Measurements from ENCODE around the gene CEP72. TPM values are rescaled to one million over a fixed set of nuclear protein-coding genes. Genes with fewer than 3 reads are reported as not detected.
"Not testable (repeated sequence)": the region's sequence is repeated elsewhere in the genome, so short reads cannot be mapped to it uniquely, and the experiment has no call there.

The CEP72 gene
- total RNA-seq, 1 donor from 2014 or later, result 17.2 TPM

DNA sequence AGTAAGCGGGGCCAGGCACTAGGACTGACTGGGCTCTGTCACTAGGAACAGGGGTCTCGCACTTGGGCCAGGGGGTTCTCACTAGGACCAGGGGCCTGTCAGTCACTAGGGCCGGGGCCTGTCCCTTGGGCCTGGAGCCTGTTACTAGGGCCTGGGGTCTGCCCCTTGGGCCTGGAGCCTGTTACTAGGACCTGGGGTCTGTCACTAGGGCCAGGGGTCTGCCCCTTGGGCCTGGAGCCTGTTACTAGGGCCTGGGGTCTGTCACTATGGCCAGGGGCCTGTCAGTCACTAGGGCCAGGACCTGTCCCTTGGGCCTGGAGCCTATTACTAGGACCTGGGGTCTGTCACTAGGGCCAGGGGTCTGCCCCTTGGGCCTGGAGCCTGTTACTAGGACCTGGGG lies 70.1 kb downstream of the CEP72 start:
- H3K4me1 Mint-ChIP-seq, H3K4me3 Mint-ChIP-seq, H3K9me3 Mint-ChIP-seq: not testable (repeated sequence)

DNA sequence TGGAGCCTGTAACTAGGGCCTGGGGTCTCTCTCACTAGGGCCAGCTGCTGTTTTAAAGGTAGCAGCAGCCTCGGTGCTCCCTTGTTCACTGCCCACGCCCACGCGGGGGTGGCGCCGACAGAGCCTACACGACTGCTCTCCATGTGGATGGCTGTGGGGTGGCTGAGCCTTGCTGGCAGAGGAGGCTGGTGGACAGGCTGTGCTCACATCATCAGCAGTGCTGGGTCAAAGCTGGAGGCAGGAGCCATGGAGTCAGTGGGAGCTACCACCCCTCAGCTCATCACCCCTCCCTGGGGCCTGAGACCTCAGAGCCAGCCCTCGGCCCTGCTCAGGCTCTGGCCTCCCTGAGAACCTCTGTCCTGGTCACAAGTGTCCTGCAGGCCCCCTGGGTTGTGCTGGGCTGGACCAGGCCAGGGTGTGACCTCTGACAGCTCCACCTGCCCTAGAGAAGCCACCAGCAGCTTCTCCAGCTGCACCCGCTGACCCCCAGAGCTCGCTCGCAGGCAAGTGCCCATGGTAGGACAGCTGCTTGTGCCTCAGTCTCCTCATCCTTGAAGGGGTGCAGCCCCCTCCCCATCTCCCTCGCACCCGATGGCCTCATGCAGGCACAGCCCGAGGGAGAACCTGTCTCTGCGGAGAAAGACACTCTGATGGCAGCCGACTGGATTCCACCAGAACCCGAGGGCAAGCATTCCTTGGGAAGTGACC lies 70.7 kb downstream of the CEP72 start:
- not testable (repeated sequence) for H3K4me1 Mint-ChIP-seq; H3K27me3 Mint-ChIP-seq (ENCODE audit: insufficient read depth, low read depth); H3K9me3 Mint-ChIP-seq; H3K27me3 ChIP-seq; H3K4me2 ChIP-seq; H3K36me3 ChIP-seq; H4K20me1 ChIP-seq (ENCODE audit: low read depth); H3F3A ChIP-seq (ENCODE audit: low read depth); H3K27ac ChIP-seq; H3K4me3 Mint-ChIP-seq; DNase-seq (ENCODE audit: low spot score); H3K79me2 ChIP-seq (ENCODE audit: low read depth); H3K36me3 Mint-ChIP-seq; H3K9ac ChIP-seq; H3K4me1 ChIP-seq; H2AFZ ChIP-seq (replicated peaks); H3K9me3 ChIP-seq (ENCODE audit: low read depth); H3K4me3 ChIP-seq
- peak overlapping the region; percentile 72 for H3K27ac Mint-ChIP-seq

More for the DNA sequence above, 70.1 kb downstream of the CEP72 start:
- not testable (repeated sequence) for H3K4me2 ChIP-seq; H3K27ac Mint-ChIP-seq; H3K27me3 ChIP-seq; H3K27me3 Mint-ChIP-seq (ENCODE audit: insufficient read depth, low read depth); H3K9me3 ChIP-seq (ENCODE audit: low read depth); H3F3A ChIP-seq (ENCODE audit: low read depth); DNase-seq (ENCODE audit: low spot score); H3K4me1 ChIP-seq; H3K79me2 ChIP-seq (ENCODE audit: low read depth); H3K27ac ChIP-seq; H3K36me3 Mint-ChIP-seq; H3K36me3 ChIP-seq; H3K4me3 ChIP-seq; H4K20me1 ChIP-seq (ENCODE audit: low read depth); H3K9ac ChIP-seq; H2AFZ ChIP-seq (replicated peaks)

DNA sequence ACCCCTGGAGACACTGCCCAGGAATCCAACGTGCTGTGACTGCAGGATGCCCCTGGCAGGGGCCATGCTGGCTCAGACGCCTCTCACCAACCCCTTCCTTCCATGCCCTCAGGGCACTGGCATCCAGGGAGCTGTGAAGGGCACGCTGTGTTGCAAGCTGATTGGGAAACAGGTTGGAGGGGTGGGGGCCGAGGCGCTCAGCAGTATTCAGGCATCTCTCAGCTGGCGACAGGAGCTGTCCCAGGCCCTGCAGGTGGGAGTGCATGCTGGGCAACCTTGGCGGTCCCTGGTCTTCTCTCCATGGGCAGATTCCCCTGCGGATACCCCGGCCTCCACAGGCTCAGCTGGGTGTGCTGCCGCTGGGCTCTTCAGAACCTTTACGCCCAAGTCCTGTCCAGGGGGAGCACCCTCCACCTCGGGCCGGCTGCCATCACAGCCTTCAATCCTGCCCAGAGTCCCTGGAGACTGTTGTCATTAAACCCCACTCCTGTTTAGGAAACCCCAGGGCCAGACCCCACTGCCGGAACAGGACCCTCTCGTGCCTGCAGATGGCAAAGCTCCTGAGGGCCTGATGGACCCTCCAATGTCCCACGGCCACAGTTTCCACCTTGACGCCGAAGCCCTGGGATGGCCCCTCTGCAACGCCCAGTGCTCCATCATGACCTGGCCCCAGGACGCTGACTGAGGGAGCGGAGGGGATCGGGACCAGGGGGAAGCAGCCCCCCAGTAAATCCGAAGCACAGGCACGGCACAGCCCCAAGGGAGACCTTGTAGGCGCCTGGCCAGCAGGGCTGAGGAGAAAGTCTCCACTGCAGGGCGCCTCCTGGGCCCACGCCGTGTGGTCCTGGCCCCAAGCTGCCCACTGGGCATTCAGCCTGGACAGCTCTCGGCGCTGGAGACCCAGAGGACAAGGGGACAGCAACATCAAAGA lies 71.7 kb downstream of the CEP72 start:
- no peaks in the 10 kb centered on the region for H3K4me1 Mint-ChIP-seq

DNA sequence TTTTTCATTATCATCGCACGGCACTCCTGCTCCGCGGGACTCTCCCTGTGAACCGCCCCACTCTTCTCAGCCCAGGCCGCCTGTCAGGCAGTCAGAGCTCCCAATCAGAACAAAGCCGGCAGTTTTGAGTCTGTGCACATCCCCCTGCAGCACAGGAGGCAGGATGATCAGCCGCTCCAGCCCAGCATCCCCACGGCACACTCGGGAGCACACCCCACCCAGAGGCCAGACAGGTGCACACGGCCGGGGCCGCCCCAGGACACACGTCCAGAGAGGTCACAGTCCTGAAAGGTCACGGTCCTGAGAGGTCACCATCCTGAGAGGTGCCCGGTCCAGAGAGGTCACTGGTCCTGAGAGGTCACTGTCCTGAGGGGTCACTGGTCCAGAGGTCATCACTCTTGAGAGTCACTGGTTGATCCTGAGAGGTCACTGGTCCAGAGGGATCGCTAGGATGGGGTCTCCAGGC lies 72.6 kb downstream of the CEP72 start:
- Mint-ChIP-seq H3K4me1 (no peaks in the 10 kb centered on the region), H3K36me3 (no peaks in the 10 kb centered on the region), H3K9me3 (no peaks in the 10 kb centered on the region), H3K27me3 (ENCODE audit: insufficient read depth, low read depth) (peaks cover 4% of the 10 kb centered on the region), H3K27ac (peak overlapping the region; percentile 25), H3K4me3 (no peak overlapping the region)
- no peaks in the 10 kb centered on the region for H3K36me3 ChIP-seq
- no peak overlapping the region for H2AFZ ChIP-seq (replicated peaks)
- no peak overlapping the region for H3K4me3 ChIP-seq
- H3K9ac ChIP-seq, result no peak overlapping the region
- no peaks in the 10 kb centered on the region for H3F3A ChIP-seq (ENCODE audit: low read depth)
- H3K27ac ChIP-seq, result no peak overlapping the region
- no peaks in the 10 kb centered on the region for H3K27me3 ChIP-seq
- no peaks in the 10 kb centered on the region for H3K79me2 ChIP-seq (ENCODE audit: low read depth)
- H3K4me2 ChIP-seq, result no peak overlapping the region
- H3K4me1 ChIP-seq, result no peaks in the 10 kb centered on the region
- H3K9me3 ChIP-seq (ENCODE audit: low read depth), result no peaks in the 10 kb centered on the region
- DNase-seq (ENCODE audit: low spot score), result no peak
- H4K20me1 ChIP-seq (ENCODE audit: low read depth), result no peaks in the 10 kb centered on the region
- TF ChIP-seq EZH2phosphoT487 (IDR thresholded peaks at IDR 0.05), result no peak
- TF ChIP-seq, protein P1, sequence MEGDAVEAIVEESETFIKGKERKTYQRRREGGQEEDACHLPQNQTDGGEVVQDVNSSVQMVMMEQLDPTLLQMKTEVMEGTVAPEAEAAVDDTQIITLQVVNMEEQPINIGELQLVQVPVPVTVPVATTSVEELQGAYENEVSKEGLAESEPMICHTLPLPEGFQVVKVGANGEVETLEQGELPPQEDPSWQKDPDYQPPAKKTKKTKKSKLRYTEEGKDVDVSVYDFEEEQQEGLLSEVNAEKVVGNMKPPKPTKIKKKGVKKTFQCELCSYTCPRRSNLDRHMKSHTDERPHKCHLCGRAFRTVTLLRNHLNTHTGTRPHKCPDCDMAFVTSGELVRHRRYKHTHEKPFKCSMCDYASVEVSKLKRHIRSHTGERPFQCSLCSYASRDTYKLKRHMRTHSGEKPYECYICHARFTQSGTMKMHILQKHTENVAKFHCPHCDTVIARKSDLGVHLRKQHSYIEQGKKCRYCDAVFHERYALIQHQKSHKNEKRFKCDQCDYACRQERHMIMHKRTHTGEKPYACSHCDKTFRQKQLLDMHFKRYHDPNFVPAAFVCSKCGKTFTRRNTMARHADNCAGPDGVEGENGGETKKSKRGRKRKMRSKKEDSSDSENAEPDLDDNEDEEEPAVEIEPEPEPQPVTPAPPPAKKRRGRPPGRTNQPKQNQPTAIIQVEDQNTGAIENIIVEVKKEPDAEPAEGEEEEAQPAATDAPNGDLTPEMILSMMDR (IDR thresholded peaks at IDR 0.05), result no peak
- no peak for TF ChIP-seq EZH2 (IDR thresholded peaks at IDR 0.05)

More for the DNA sequence above, 71.7 kb downstream of the CEP72 start:
- Mint-ChIP-seq H3K27me3 (ENCODE audit: insufficient read depth, low read depth) (peaks cover 7% of the 10 kb centered on the region), H3K4me3 (no peak overlapping the region), H3K9me3 (no peaks in the 10 kb centered on the region), H3K36me3 (no peaks in the 10 kb centered on the region), H3K27ac (no peak overlapping the region)
- Histone ChIP-seq H3K9me3 (ENCODE audit: low read depth) (no peaks in the 10 kb centered on the region), H4K20me1 (ENCODE audit: low read depth) (no peaks in the 10 kb centered on the region), H3K4me2 (no peak overlapping the region), H3K4me3 (no peak overlapping the region), H3K4me1 (no peaks in the 10 kb centered on the region), H3K27ac (no peak overlapping the region), H2AFZ (replicated peaks) (no peak overlapping the region), H3F3A (ENCODE audit: low read depth) (no peaks in the 10 kb centered on the region), H3K27me3 (no peaks in the 10 kb centered on the region), H3K36me3 (no peaks in the 10 kb centered on the region), H3K9ac (no peak overlapping the region), H3K79me2 (ENCODE audit: low read depth) (no peaks in the 10 kb centered on the region)
- TF ChIP-seq, protein P1 (IDR thresholded peaks at IDR 0.05), result no peak
- TF ChIP-seq EZH2 (IDR thresholded peaks at IDR 0.05), result no peak
- TF ChIP-seq EZH2phosphoT487 (IDR thresholded peaks at IDR 0.05), result no peak
- no peak for DNase-seq (ENCODE audit: low spot score)
